Medulla oblongata (tissue), 1 donor: ENCODE data around the gene SULF2.

ENCODE experiments used
- DNase-seq: peaks from one replicate; pipeline ENCODE4 v3.0.0-alpha.2; 2015; ENCODE audit errors: extremely low spot score

Gene SULF2

GRCh38 chr20:47684306-47685080 lies 100.8 kb downstream of the SULF2 start:
- no peak for DNase-seq

- DNase-seq = no peak
Measured at GRCh38 chr20:47682916-47683315, 102.4 kb downstream of the SULF2 start.

- DNase-seq = peak; percentile 83
Measured at GRCh38 chr20:47682028-47682783, 103.1 kb downstream of the SULF2 start.

- DNase-seq = no peak
Measured at GRCh38 chr20:47680804-47681529, 104.3 kb downstream of the SULF2 start.

GRCh38 chr20:47679462-47679861 lies 105.8 kb downstream of the SULF2 start:
- DNase-seq = no peak

GRCh38 chr20:47678536-47678935 lies 106.7 kb downstream of the SULF2 start:
- DNase-seq = no peak

- peak; percentile 19 for DNase-seq
Measured at GRCh38 chr20:47677635-47678453, 107.4 kb downstream of the SULF2 start.

GRCh38 chr20:47676912-47677634 lies 108.2 kb downstream of the SULF2 start:
- no peak for DNase-seq

GRCh38 chr20:47676219-47676721 lies 109.0 kb downstream of the SULF2 start:
- no peak for DNase-seq

- DNase-seq = no peak
Measured at GRCh38 chr20:47675190-47676142, 109.8 kb downstream of the SULF2 start.

- DNase-seq = no peak
Measured at GRCh38 chr20:47674686-47675085, 110.6 kb downstream of the SULF2 start.

GRCh38 chr20:47674145-47674544 lies 111.1 kb downstream of the SULF2 start:
- no peak for DNase-seq

GRCh38 chr20:47673671-47673955 lies 111.7 kb downstream of the SULF2 start:
- no peak for DNase-seq

- no peak for DNase-seq
Measured at GRCh38 chr20:47672886-47673670, 112.2 kb downstream of the SULF2 start.

- no peak for DNase-seq
Measured at GRCh38 chr20:47672166-47672565, 113.1 kb downstream of the SULF2 start.

GRCh38 chr20:47670913-47671312 lies 114.4 kb downstream of the SULF2 start:
- no peak for DNase-seq

- no peak for DNase-seq
Measured at GRCh38 chr20:47669927-47670890, 115.1 kb downstream of the SULF2 start.

GRCh38 chr20:47669489-47669888 lies 115.8 kb downstream of the SULF2 start:
- DNase-seq = no peak
